IPS DF 4.7 (cell line): Measurements from ENCODE around the gene IGFALS.

Experiments used
- DNase-seq: peaks from one replicate; pipeline ENCODE4 v3.0.0-alpha.2; 2013; ENCODE audit warnings: low spot score; ENCODE audit errors: extremely low read depth

Gene IGFALS

GRCh38 chr16:1744338-1744840 lies 49.1 kb downstream of the IGFALS start:
- DNase-seq: no peak

GRCh38 chr16:1743376-1744337 lies 49.8 kb downstream of the IGFALS start:
- DNase-seq: no peak

- no peak for DNase-seq
These were observed 51.8 kb downstream of the IGFALS start for GRCh38 chr16:1741553-1742165.

- DNase-seq: no peak
These were observed 52.6 kb downstream of the IGFALS start for GRCh38 chr16:1740781-1741490.
